DOHH2 (cell line): ENCODE data around the gene ELOA.

ENCODE experiments used
- H3F3A ChIP-seq: fragments of 200-600 bp; sonication (generic), shearing (Covaris generic); 2 replicates; pipeline ENCODE4 v1.6.0; 2016; ENCODE audit warnings: antibody characterized with exemption, mild to moderate bottlenecking; ENCODE audit not compliant: control insufficient read depth, insufficient read depth
- H3K27ac ChIP-seq: fragments of 200-600 bp; sonication (generic); 2 replicates; pipeline ENCODE4 v1.5.1; 2014; ENCODE audit warnings: low read depth, mild to moderate bottlenecking, low read length, moderate library complexity
- H3K27me3 ChIP-seq: fragments of 200-600 bp; sonication (generic); 2 replicates; pipeline ENCODE4 v1.6.1; 2014; ENCODE audit warnings: mild to moderate bottlenecking, low read length, mixed read lengths; ENCODE audit not compliant: control insufficient read depth
- H3K36me3 ChIP-seq: fragments of 200-600 bp; sonication (generic); 2 replicates; pipeline ENCODE4 v1.6.1; 2014; ENCODE audit warnings: mild to moderate bottlenecking, low read length, moderate library complexity, mixed read lengths; ENCODE audit not compliant: control insufficient read depth
- H3K4me1 ChIP-seq: fragments of 200-600 bp; sonication (generic); 2 replicates; pipeline ENCODE4 v1.6.1; 2014; ENCODE audit warnings: mild to moderate bottlenecking, low read length, mixed read lengths; ENCODE audit not compliant: control insufficient read depth
- H3K4me2 ChIP-seq: fragments of 200-600 bp; sonication (generic); 2 replicates; pipeline ENCODE4 v1.6.0; 2014; ENCODE audit warnings: mild to moderate bottlenecking, low read length, moderate library complexity
- H3K4me3 ChIP-seq: fragments of 200-600 bp; sonication (generic); 2 replicates; pipeline ENCODE4 v1.5.1; 2014; ENCODE audit warnings: mild to moderate bottlenecking, low read length, mixed read lengths
- H3K79me2 ChIP-seq: fragments of 200-600 bp; sonication (generic); 2 replicates; pipeline ENCODE4 v1.6.1; 2014; ENCODE audit warnings: mild to moderate bottlenecking, low read length, mixed read lengths; ENCODE audit not compliant: control insufficient read depth
- H3K9me2 ChIP-seq: fragments of 200-600 bp; sonication (generic); replicated peaks from 2 replicates; pipeline ENCODE4 v1.6.1; 2014; ENCODE audit warnings: mild to moderate bottlenecking, low read length, mixed read lengths; ENCODE audit not compliant: control insufficient read depth
- H3K9me3 ChIP-seq: fragments of 200-600 bp; sonication (generic); 2 replicates; pipeline ENCODE4 v1.6.1; 2014; ENCODE audit warnings: antibody characterized with exemption, low read length, mixed read lengths; ENCODE audit not compliant: control insufficient read depth, insufficient read depth
- H4K20me1 ChIP-seq: fragments of 200-600 bp; sonication (generic); 2 replicates; pipeline ENCODE4 v1.6.0; 2014; ENCODE audit warnings: low read depth, mild to moderate bottlenecking, antibody characterized with exemption, low read length, moderate library complexity; ENCODE audit not compliant: control insufficient read depth, insufficient read depth
- CTCF ChIP-seq: fragments of 200-600 bp; sonication (generic); IDR thresholded peaks from one replicate; pipeline ENCODE4 v1.5.1; 2014; ENCODE audit warnings: antibody characterized with exemption, mild to moderate bottlenecking, low read depth, low read length; ENCODE audit not compliant: poor library complexity, severe bottlenecking
- EZH2phosphoT487 ChIP-seq: fragments of 200-600 bp; sonication (generic); IDR thresholded peaks from 2 replicates; pipeline ENCODE4 v1.6.1; 2017; ENCODE audit warnings: borderline replicate concordance, mild to moderate bottlenecking, antibody characterized with exemption, low read length, moderate library complexity, mixed read lengths

Gene ELOA

GRCh38 chr1:23752909-23753308, 9.6 kb downstream of the ELOA start:
- Histone ChIP-seq H3K4me1 (peaks cover under 1% of the 10 kb centered on the region; the same call in 1 of the 2 replicates), H3K4me3 (no peak overlapping the region), H3K4me2 (no peak overlapping the region), H3K36me3 (peaks cover 93% of the 10 kb centered on the region), H4K20me1 (no peaks in the 10 kb centered on the region; the same call in 1 of the 2 replicates), H3F3A (peaks cover 9% of the 10 kb centered on the region; the same call in 1 of the 2 replicates), H3K9me3 (no peaks in the 10 kb centered on the region), H3K79me2 (peaks cover 31% of the 10 kb centered on the region), H3K27me3 (no peaks in the 10 kb centered on the region), H3K9me2 (no peaks in the 10 kb centered on the region), H3K27ac (no peak overlapping the region)
- no peak for TF ChIP-seq EZH2phosphoT487
- no peak for TF ChIP-seq CTCF

- peaks cover 92% of the 10 kb centered on the region for H3K36me3 ChIP-seq
- H3K27me3 ChIP-seq: no peaks in the 10 kb centered on the region
- H3K9me2 ChIP-seq: no peaks in the 10 kb centered on the region
- H3K4me2 ChIP-seq: no peak overlapping the region
- no peaks in the 10 kb centered on the region for H3K9me3 ChIP-seq
- TF ChIP-seq CTCF (no peak), EZH2phosphoT487 (no peak)
- H3K79me2 ChIP-seq: peaks cover 7% of the 10 kb centered on the region
- no peaks in the 10 kb centered on the region for H4K20me1 ChIP-seq
- H3K27ac ChIP-seq: no peak overlapping the region
- H3F3A ChIP-seq: no peaks in the 10 kb centered on the region; the same call in 1 of the 2 replicates
- no peaks in the 10 kb centered on the region for H3K4me1 ChIP-seq
- no peak overlapping the region for H3K4me3 ChIP-seq
Observed at GRCh38 chr1:23756676-23757075, 13.4 kb downstream of the ELOA start.

- H3K9me2 ChIP-seq: no peaks in the 10 kb centered on the region
- H3F3A ChIP-seq: no peaks in the 10 kb centered on the region; the same call in 1 of the 2 replicates
- no peaks in the 10 kb centered on the region for H4K20me1 ChIP-seq
- H3K27ac ChIP-seq: no peak overlapping the region
- no peaks in the 10 kb centered on the region for H3K27me3 ChIP-seq
- TF ChIP-seq EZH2phosphoT487 (no peak), CTCF (no peak)
- H3K4me2 ChIP-seq: no peak overlapping the region
- no peak overlapping the region for H3K4me3 ChIP-seq
- H3K79me2 ChIP-seq: no peaks in the 10 kb centered on the region
- peaks cover 92% of the 10 kb centered on the region for H3K36me3 ChIP-seq
- H3K9me3 ChIP-seq: no peaks in the 10 kb centered on the region
- H3K4me1 ChIP-seq: no peaks in the 10 kb centered on the region
Observed at GRCh38 chr1:23757812-23758211, 14.5 kb downstream of the ELOA start.

- Histone ChIP-seq H3F3A (peaks cover 3% of the 10 kb centered on the region), H3K79me2 (no peaks in the 10 kb centered on the region), H3K4me3 (no peak overlapping the region), H3K9me3 (no peaks in the 10 kb centered on the region), H4K20me1 (no peaks in the 10 kb centered on the region), H3K4me2 (no peak overlapping the region), H3K27me3 (no peaks in the 10 kb centered on the region), H3K27ac (no peak overlapping the region), H3K9me2 (no peaks in the 10 kb centered on the region), H3K4me1 (no peaks in the 10 kb centered on the region), H3K36me3 (peaks cover 85% of the 10 kb centered on the region)
- no peak for TF ChIP-seq EZH2phosphoT487
Observed at GRCh38 chr1:23759277-23759676, 16.0 kb downstream of the ELOA start.
